ENCODE results near the gene TMEM203.

DNA sequence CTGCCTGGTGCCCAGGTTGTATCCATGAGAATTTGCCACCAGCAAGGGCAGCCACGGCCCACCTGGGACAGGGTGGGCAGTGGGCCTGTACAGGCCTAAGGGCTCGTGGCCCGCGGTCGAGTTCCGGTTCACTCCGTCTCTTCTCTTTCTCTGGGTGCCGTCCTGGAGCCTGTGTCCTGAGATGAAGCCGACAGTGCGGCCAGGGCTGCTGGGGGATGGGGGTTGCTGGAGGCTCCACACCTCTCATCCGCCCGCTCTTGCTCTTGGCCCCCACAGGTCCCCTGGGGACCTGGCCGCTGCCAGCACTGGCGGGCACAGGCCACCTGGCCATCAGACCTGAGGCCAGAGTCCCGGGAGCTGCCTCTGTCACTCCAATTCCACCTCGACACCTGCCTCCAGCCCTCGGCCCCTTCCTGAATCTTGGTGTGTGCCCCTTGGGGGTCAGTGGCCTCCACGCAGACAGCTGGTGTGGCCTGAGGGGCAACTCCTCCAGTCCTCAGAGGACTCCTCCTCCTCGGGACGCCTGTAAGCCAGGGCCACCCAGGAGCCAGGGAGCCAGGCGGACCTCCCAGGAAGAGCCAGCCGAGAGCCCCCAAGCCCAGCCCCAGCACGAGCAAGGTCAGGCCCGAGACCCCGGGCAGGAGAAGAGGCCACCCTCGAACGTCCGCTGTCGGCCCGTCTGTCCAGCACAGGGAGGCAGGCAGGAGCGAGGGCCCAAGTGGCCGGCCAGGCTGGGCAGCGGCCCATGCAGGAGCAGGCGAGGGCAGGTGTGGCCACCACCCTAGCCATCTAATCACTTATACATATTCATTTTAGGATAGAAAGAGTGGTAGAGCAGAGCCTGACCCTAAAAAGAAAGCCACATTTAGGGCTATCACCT, 40.8 kb downstream of the TMEM203 start:
- TF ChIP-seq SIN3A (IDR thresholded peaks at IDR 0.05; ENCODE audit: borderline replicate concordance, low read depth, low read length) (no peak), JUND (IDR thresholded peaks at IDR 0.05) (no peak), POLR2AphosphoS5 (IDR thresholded peaks at IDR 0.05; ENCODE audit: low read depth, low read length) (no peak), EZH2phosphoT487 (IDR thresholded peaks at IDR 0.05; ENCODE audit: borderline replicate concordance, low read depth) (no peak), YY1 (IDR thresholded peaks at IDR 0.05; ENCODE audit: low read depth) (no peak), FOXM1 (IDR thresholded peaks at IDR 0.05; ENCODE audit: low read depth) (no peak), RAD21 (IDR thresholded peaks at IDR 0.05; ENCODE audit: low read length) (no peak), FOSL2 (IDR thresholded peaks at IDR 0.05; ENCODE audit: borderline replicate concordance, low read depth) (no peak)
- TF ChIP-seq, protein P1, sequence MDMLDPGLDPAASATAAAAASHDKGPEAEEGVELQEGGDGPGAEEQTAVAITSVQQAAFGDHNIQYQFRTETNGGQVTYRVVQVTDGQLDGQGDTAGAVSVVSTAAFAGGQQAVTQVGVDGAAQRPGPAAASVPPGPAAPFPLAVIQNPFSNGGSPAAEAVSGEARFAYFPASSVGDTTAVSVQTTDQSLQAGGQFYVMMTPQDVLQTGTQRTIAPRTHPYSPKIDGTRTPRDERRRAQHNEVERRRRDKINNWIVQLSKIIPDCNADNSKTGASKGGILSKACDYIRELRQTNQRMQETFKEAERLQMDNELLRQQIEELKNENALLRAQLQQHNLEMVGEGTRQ (IDR thresholded peaks at IDR 0.05; ENCODE audit: borderline replicate concordance, low read depth, low read length) = no peak
- TF ChIP-seq, protein P2, sequence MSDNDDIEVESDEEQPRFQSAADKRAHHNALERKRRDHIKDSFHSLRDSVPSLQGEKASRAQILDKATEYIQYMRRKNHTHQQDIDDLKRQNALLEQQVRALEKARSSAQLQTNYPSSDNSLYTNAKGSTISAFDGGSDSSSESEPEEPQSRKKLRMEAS (IDR thresholded peaks at IDR 0.05; ENCODE audit: low read depth) = no peak
- TF ChIP-seq, protein P3, sequence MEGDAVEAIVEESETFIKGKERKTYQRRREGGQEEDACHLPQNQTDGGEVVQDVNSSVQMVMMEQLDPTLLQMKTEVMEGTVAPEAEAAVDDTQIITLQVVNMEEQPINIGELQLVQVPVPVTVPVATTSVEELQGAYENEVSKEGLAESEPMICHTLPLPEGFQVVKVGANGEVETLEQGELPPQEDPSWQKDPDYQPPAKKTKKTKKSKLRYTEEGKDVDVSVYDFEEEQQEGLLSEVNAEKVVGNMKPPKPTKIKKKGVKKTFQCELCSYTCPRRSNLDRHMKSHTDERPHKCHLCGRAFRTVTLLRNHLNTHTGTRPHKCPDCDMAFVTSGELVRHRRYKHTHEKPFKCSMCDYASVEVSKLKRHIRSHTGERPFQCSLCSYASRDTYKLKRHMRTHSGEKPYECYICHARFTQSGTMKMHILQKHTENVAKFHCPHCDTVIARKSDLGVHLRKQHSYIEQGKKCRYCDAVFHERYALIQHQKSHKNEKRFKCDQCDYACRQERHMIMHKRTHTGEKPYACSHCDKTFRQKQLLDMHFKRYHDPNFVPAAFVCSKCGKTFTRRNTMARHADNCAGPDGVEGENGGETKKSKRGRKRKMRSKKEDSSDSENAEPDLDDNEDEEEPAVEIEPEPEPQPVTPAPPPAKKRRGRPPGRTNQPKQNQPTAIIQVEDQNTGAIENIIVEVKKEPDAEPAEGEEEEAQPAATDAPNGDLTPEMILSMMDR (IDR thresholded peaks at IDR 0.05) = no peak
